ENCODE results near the gene DSCAML1.

DSCAML1 gene

GRCh38 chr11:117488996-117489952, 307.7 kb downstream of the DSCAML1 start:
- DNase-seq (ENCODE audit: low read depth), result no peak

- DNase-seq (ENCODE audit: low read depth), result no peak
Observed at GRCh38 chr11:117486059-117486458, 311.0 kb downstream of the DSCAML1 start.

- DNase-seq (ENCODE audit: low read depth), result no peak
Observed at GRCh38 chr11:117484156-117484555, 312.9 kb downstream of the DSCAML1 start.

- no peak for DNase-seq (ENCODE audit: low read depth)
Observed at GRCh38 chr11:117483372-117483771, 313.6 kb downstream of the DSCAML1 start.

GRCh38 chr11:117482881-117483280, 314.1 kb downstream of the DSCAML1 start:
- DNase-seq (ENCODE audit: low read depth), result no peak

- no peak for DNase-seq (ENCODE audit: low read depth)
Observed at GRCh38 chr11:117481885-117482284, 315.1 kb downstream of the DSCAML1 start.

GRCh38 chr11:117481036-117481435, 316.0 kb downstream of the DSCAML1 start:
- DNase-seq (ENCODE audit: low read depth), result no peak

- no peak for DNase-seq (ENCODE audit: low read depth)
Observed at GRCh38 chr11:117480221-117480620, 316.8 kb downstream of the DSCAML1 start.

GRCh38 chr11:117479372-117479771, 317.6 kb downstream of the DSCAML1 start:
- no peak for DNase-seq (ENCODE audit: low read depth)

GRCh38 chr11:117478926-117479325, 318.1 kb downstream of the DSCAML1 start:
- no peak for DNase-seq (ENCODE audit: low read depth)

GRCh38 chr11:117478126-117478860, 318.7 kb downstream of the DSCAML1 start:
- DNase-seq (ENCODE audit: low read depth), result no peak

GRCh38 chr11:117477721-117478120, 319.3 kb downstream of the DSCAML1 start:
- no peak for DNase-seq (ENCODE audit: low read depth)

GRCh38 chr11:117476531-117477142, 320.4 kb downstream of the DSCAML1 start:
- no peak for DNase-seq (ENCODE audit: low read depth)

- no peak for DNase-seq (ENCODE audit: low read depth)
Observed at GRCh38 chr11:117475716-117476530, 321.1 kb downstream of the DSCAML1 start.

GRCh38 chr11:117473481-117474091, 323.4 kb downstream of the DSCAML1 start:
- DNase-seq (ENCODE audit: low read depth), result no peak

- DNase-seq (ENCODE audit: low read depth), result no peak
Observed at GRCh38 chr11:117471776-117472175, 325.2 kb downstream of the DSCAML1 start.

GRCh38 chr11:117470576-117470975, 326.4 kb downstream of the DSCAML1 start:
- DNase-seq (ENCODE audit: low read depth), result no peak

- no peak for DNase-seq (ENCODE audit: low read depth)
Observed at GRCh38 chr11:117468888-117469287, 328.1 kb downstream of the DSCAML1 start.

GRCh38 chr11:117467770-117468169, 329.2 kb downstream of the DSCAML1 start:
- DNase-seq (ENCODE audit: low read depth), result no peak

- no peak for DNase-seq (ENCODE audit: low read depth)
Observed at GRCh38 chr11:117466966-117467365, 330.1 kb downstream of the DSCAML1 start.
